ENCODE results near the gene SLC25A22.

Gene SLC25A22

DNA sequence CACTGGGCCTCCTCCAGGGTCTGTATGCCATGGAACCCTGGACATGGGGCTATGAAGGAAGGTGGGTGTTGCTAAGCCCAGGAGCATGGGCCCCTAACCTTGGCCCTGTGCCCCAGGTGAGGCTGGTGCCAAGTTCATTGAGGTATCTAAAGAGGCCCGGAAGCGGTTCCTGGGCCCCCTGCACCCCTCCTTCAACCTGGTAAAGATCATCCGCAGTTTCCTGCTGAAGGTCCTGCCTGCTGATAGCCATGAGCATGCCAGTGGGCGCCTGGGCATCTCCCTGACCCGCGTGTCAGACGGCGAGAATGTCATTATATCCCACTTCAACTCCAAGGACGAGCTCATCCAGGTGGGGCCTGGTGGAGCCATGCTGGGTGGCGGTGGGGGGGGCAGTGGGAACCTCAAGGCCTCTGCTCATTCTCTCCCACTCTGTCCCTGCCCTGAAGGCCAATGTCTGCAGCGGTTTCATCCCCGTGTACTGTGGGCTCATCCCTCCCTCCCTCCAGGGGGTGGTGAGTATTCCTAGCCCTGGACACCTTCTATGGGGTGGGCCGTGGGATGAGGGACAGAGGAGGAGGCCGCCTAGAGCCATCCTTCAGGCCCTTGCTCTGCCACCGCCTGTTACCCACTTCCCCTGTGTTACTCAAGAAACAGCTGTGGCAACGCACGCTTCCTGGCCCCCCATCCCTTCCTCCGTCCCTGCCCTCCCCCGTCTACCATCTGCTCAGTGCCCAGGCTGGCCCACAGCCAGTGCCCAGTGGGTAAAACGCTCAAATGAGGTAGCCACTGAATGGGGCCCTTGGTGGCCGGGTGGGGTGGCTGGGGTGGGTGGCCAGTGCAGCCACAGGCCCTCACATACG lies 23.7 kb upstream of the SLC25A22 start:
- no peak for DNase-seq

DNA sequence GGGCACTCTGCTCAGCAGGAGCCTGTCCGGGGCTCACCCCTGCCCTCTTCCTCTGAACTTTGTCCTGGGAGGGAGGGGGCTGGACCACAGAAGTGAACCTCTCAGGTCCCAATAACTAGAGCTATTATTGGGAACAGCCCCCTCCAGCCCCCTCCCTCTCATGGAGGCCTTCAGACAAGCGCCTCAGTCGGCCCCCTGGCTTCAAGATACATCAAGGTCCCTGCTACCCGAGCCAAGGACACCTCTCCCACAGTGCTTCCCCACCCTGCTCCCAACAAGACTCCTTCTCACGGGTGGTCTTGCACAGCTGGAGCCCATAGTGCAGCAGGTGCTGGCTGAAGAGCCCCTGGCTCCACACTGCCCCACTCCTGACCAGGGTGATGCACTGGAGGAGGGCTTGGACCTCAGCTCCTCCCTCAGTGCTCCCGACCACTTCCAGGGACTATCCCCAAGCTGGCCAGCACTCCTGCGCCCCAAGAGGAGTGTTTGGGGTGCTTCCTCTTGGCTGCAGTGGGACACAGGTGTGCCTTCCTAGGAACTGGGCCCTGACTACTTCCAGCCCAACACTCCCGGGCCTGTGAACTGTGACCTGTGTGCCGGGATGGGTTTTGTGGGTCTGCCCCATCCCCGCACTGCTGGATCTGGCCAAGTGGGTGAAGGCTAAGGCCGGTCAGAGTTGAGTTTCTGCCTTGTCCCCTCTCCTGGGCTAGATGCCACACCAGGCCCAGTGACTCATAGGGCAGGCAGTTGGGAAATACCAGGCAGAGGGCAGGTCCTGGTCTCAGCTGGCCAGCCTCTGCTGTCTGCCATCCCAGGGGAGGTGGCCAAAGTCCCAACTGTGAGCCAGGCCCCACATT lies 22.8 kb upstream of the SLC25A22 start:
- DNase-seq, result no peak

DNA sequence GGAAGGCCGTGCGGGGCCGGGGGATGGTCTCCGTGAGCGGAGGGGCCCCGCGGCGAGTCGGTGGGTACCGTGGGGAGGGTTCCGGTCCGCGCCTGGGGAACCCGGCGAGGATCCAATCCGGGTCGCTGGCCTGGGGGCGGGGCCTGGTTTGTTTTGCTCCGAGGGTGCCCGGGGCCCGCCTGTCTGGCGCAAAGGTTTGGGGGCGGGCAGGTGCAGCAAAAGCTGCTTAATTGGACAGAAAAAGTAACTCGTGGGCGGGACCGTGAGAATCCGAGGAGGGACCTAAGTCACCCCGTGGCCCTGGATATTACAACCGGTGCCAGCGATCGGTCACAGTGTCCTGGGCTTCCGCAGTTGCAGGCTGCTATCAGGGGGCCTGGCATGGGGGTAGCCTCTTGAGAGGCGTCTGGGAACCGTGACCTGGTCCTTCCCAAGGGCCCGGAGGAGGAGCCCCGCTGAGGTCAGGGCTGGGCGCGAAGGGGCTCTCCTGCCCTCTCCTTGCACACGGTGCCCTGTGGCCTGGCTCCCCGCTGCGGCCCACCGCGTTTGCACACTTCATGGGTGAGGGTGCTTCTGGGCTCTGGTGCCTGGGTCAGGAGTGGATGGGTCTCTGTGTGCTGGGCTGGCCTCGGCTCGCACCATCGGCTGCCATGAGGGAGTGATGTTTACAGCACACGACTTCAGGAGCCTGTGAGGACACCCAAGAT lies 22.0 kb upstream of the SLC25A22 start:
- peak; percentile 85 for DNase-seq

DNA sequence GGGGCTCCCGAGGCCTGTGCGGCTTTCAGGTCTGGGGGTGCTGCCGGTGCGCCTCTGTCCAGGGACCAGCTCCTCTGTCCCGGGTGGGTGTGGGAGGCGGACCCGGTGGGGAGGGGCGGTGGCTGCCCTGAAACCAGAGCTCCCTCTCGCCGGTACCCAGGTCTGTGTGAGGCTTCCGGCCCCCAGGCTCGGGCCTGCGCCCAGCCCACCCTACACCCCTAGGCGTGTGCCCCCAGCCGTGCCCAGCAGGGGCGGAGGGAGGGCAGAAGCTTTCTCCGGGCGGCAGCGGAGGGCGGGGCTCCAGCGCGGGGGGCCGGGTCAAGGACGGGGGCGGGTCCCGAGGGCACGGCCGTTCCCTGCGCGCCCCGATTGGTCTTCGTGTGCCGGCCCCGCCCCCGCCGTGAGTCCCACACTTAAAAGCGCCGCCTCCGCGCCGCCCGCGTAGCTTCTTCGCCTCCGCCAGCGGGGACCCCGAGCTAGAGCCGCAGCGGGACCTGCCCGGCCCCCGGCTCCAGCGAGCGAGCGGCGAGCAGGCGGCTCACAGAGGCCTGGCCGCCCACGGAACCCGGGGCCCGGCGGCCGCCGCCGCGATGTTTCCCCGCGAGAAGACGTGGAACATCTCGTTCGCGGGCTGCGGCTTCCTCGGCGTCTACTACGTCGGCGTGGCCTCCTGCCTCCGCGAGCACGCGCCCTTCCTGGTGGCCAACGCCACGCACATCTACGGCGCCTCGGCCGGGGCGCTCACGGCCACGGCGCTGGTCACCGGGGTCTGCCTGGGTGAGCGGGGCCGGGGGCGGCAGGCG lies 21.2 kb upstream of the SLC25A22 start:
- peak; percentile 93 for DNase-seq

DNA sequence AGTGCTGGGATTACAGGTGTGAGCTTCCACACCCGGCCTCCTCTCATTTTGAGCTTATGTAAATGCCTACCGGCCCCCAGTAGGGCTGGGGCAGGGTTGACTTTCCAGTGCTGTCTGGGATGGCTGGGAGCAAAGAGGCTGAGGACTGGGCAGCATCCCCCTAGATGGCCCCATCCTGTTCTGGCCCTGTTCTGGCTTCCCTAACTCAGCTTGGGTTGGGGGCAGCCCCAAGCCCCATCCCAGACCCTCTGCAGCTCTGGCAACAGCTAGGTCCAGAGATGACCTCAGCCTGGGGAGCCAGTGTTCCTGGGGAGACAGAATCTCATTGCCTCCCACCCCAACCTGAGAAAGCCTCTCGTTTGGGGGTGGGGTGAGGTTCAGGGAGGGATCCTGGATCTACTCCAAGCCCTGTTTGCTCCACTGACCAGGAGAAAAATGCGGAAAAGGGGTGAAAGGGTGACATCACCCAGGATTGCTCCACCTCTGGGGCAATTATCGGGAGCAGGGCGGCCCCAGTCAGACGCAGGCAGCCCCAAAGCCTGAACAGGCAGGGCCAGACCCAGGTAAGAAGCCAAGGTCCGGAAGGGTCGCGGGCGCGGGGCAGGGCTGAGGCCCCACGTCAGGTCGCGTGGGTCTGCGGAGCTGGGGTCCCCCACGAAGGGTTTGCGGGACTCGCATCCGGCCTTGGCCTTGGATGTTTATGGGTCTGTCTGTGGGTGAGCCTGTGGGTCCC lies 20.5 kb upstream of the SLC25A22 start, which contains the start of gene PNPLA2:
PNPLA2 (plus strand) TSS at position 519 of the 733 bp plus-strand sequence. CDS start 805 bp downstream, outside the sequence.
- no peak for DNase-seq

DNA sequence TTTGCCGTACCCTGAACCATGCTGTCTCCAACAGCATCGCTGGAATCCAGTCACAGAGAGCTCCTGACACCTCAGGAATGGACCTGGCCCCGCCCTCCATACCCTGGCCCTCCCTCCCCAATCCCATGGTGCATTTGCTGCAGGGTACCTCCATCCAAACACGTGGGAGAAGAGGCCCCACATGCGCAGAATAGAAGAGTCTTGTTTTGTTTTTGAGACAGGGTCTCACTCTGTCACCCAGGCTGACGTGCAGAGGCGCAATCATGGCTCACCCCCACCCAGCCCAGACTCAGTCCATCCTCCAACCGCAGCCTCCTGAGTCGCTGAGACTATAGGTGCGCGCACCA lies 18.3 kb upstream of the SLC25A22 start:
- DNase-seq, result no peak

DNA sequence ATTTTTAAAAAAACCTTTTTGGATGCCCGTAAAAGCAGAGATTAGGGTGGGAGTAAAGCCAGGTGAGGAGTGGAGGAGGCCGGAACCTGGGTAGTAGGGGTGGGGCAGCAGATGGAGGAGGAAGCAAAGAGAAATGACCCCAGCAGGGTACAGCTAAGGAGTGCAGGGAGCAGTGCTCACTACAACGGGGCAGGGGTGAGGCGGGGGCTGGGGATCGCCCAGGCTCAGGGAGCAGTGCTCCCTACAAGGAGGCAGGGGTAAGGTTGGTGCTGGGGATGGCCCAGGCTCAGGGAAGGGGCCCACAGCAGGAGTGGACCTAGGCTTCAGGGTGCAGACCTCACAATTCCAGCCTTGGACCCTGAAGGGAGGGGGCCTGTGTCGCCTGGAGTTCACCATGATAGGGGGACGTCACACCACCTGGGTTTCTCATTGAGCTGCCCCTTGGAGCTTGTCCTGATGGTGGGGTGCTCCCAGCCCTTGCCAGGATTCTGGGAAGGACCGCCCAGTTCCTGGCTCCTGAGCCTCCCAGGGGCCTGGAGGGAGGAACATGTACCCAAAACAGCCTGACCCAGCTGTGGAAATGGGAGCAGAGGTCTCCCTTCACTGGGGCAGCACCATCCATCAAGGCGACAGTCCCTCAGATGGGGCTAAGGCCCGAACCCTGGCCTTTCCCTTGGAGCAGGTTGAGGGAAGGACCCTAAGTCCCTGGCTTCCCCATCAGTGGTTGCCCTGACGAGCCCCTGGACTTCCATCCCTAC lies 17.8 kb upstream of the SLC25A22 start:
- DNase-seq, result no peak

DNA sequence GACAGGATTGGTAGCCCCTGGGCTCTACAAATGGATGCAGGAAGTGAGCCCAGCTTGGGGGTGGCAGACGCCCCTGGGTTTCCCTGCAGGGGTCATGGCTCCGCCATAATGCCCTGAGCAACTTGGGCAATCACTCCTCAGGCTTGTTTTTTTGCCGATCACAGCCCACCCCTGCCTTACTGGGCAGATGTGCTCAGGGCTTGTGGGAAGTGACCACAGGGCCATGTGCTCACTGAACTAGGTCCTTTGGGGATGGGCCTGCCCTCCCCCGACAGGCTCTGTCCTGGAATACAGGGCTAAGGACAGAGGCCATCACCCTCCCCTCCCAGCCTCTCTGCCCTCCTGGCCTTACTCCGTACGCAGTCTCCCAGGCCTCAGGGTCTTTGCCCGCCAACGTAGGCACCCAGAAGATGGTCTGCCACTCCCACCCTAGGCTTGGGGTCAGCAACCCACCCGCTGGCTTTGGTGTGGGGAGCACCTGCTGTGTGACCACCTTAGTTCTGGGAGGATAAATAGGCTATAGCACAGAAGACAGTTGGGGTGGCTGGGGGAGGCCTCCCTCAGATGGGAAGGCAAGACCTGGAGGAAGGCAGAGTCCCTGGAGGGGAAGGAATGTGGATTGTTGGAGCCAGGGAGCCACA lies 15.5 kb upstream of the SLC25A22 start:
- no peak for DNase-seq

DNA sequence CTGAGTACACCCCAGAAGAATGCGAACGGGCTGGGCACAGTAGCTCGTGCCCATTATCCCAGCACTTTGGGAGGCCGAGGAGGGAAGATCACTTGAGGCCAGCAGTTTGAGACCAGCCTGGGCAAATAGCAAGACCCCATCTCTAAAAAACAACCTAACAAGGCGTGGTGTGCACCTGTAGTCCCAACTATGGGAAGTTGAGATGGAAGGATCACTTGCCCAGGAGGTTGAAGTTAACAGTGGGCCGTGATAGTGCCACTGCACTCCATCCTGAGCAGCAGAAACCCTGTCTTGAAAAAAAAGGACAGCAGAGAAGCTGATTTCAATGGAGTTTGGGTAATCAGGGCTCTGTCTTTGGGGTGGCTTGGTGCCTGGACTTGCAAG lies 15.0 kb upstream of the SLC25A22 start:
- DNase-seq, result no peak

DNA sequence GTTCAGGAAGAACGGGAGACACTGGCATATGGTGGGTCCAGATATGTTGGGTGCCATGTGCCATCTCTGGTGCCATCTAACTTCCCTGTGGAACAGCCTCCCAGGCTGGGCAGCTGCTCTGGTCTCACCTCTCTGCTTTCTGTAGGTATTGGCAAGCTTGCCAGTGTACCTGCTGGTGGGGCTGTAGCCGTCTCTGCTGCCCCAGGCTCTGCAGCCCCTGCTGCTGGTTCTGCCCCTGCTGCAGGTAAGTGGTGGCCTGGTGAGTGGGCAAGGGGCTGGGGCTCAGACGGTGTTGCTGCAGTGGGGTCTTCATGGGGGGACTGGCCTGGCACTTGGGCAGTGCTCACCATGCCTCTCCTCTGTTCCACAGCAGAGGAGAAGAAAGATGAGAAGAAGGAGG lies 14.3 kb upstream of the SLC25A22 start:
- DNase-seq, result no peak

DNA sequence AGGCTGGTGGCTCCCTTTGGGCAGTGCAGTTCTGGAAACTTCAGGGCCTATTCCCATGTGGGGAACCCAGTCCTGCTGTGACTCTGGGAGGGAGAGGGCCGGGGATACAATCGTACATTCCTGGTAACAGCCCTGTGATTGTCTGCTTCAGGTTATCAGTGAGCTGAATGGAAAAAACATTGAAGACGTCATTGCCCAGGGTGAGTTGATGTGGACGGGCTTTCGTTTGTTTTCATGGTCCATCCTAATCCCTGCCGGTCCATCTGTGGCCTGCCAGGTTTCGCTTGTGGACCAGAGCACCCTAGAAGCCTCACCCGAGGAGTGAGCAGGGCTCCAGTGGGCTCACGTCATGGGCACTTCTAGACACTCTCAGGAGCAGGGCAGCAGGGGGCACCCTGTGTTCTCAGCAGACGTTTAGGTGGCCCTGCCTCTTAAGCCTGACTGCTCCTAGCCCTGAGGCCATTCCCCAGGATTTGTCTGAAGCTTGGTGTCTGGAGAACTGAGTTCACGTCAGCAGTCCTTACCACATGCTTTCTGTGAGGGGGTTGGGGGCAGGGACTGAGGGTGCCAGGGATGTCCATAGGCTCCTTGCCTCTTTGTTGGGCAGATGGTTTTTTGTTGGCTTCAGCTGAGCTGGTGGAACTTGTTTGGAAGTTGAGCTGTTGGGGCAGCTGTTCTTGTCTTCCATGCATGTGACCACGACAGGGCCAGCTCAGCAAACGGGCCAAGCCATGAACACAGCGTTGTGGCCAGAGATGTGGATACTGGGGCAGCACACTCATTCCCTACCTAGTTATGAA lies 13.6 kb upstream of the SLC25A22 start:
- DNase-seq, result no peak

DNA sequence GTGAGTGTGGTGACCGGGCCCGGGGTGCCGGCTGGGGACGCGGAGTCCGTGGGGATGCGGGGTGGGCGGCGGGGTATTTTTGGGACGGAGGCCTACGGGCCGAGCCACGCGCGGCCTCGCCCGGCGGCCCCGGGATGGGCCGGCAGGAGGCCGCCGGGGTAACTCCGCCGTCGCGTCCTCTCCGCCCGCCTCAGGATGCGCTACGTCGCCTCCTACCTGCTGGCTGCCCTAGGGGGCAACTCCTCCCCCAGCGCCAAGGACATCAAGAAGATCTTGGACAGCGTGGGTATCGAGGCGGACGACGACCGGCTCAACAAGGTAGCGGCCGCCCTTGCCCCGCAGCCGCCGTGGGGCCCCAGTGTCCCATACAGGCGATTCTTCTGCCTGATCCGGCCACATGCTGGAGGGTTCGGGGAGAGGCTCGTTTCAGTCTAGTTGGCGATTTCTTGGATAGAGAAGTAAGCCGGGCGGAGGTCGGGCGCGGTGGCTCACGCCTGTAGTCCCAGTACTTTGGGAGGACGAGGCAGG lies 12.0 kb upstream of the SLC25A22 start:
- DNase-seq, result no peak

DNA sequence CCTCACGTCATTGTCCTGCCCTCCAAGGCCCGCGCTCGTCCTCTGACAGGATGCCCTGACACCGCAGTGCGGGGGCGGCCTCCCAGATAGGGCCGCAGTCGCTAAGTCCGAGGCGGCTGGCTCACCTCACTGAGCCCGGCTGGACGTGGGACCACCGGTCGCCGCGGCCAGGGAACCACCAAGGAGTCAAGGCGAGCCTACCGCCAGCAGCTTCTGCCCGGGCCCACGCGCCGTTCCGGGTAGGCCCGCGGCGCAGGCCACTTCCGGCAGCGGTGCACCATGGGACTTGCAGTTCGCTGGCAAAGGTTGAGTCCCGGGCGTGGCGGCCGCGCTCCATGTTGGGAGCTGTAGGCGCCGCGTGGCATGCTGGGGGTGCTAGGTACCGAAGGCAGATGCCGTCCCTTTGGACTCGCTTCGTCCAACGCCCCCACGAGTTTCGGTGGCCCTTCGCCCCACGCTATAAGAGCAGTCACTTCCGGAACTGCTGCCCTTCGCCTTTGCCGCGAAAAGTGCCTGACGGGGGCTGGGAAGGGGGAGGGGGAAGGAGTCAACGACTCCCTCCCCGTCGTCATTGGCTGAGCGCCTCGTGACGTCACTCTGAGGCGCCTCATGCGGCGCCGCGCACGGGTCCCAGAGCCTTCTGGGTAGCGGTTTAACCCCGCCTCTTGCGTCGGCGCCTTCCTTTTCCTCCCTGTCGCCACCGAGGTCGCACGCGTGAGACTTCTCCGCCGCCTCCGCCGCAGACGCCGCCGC lies 11.4 kb upstream of the SLC25A22 start, which contains the start of gene RPLP2:
RPLP2 (plus strand) TSS at position 681 of the 753 bp plus-strand sequence. CDS start 268 bp downstream, outside the sequence.
- peak; percentile 98 for DNase-seq

DNA sequence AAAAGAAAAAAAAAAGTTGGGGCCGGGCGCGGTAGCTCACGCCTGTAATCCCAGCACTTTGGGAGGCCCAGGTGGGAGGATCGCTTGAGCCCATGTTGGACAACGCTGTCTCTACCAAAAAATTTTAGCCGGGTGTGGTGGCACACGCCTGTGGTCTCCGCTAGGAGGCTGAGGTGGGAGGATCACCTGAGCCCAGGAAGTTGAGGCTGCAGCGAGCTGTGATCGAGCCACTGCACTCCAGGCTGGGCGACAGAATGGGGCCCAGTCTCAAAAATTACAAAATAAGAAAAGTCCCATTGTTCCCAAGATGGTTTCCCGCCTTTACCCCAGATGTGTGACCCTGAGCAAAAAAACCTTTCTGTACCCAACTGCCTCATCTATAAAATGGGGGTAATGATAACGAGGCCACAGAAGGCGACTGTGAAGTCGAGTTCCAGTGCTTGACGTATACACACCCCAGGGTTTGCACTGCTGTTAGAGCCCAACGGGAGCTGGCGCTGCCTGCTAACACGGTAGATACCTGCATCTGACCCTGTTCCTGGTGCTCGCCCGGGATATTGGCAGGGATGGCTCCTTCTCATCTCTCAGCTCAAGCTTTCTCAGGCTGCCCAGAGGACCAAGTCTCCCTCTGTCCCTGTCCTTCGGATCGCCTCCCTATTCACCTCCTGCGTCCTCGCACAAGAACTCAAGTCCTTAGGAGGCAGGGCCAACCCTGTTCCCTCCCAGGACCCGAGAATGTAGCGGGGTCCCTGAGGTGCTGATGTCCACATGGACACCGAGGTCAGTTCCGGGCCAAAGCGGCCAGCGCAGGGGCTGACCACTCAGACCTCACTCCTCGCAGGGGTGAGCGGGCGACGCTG lies 10.6 kb upstream of the SLC25A22 start:
- no peak for DNase-seq

DNA sequence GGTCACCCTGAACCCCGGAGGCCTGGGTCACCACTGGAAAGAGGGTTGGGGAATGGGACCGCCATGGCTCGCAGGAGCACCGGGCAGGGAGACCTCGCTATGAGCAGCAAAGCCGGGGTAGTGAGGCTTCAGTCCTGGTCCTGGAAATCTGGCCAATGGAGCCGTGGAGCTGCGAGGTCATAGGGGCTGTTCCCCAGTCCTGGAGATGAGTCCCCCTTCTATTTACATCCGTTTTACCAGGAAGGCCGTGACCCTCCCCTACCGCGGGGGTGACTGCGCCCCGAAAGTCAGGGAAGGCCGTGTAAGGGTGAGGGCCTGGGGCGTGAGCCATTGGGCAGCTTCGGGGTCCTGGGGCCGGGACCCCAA lies 6.5 kb upstream of the SLC25A22 start:
- no peak for DNase-seq

DNA sequence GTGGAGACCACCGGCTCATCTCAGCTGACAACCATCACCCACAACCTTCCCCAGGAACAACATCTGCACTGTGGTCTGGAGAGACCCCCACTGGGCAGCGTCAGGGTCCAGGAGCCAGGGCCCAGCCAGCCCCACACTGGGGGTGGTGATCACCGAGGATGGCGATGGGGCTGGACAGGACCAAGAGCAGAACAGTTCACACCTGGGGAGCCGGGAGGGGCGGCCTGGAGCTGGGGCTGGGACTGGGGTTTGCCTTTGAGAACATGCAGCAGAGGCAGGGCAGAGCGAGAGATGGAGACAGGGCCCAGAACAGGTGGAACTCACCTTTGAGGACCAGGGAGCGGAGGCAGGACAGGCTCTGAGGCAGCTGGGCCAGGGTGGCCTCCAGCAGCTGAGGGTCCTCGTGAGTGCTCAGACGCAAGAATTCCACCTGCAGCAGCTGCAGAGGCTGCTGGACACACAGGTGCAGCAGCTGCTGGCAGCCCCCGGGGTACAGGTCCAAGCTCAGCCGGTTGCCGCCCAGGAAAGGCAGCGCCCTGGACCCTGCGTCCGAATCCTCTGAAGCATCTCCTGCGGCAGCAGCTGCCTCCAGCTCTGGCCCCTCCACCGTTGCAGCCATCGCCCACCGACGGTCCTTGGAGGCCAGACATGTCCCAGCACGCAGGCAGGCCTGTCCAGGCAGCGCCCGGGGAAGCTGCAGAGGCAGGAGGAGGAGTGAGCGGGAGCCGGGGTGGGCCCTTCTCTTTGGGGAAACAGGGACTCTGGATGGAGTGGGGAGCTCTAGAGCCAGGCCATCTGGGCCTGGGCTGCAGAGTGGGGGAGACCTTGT lies 5.9 kb upstream of the SLC25A22 start:
- no peak for DNase-seq

DNA sequence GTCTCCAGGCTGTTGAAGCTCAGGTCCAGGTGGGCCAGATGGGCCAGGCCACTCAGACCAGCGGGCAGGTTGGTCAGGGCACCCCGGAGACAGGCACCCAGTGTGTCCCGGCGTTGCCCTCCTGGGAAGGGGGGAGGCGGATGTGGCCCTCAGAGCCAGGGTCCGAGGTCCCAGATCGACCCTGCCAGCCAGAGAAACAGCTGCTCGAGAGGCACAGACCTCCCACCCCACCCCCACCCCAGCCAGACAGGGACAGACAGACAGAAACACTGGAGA lies 5.3 kb upstream of the SLC25A22 start:
- DNase-seq, result no peak
